Activated T-cell treated with anti-CD3 and anti-CD28 coated beads, Interleukin-2, amount 50 U/mL, for 4 hours (primary cell): Measurements from ENCODE around the gene CHST4. TPM values are rescaled to one million over a fixed set of nuclear protein-coding genes. Genes with fewer than 3 reads are reported as not detected.
A peak's percentile ranks its signal among the peaks of the same experiment; 100 is the strongest.

Experiments
- ATAC-seq, 2 donors: fragments of 200-7000 bp; cut with Tn5 transposase; one replicate each; pipeline ENCODE4 v1.10.0; 2021
- DNase-seq: peaks from one replicate; pipeline ENCODE4 v3.0.0-alpha.2; 2020
- H3K27me3 Mint-ChIP-seq: one replicate; pipeline ENCODE4 v1.8.0; 2021; ENCODE audit warnings: low read depth, mixed read lengths
- H3K36me3 Mint-ChIP-seq: one replicate; pipeline ENCODE4 v1.8.0; 2022; ENCODE audit warnings: mixed read lengths; ENCODE audit not compliant: insufficient read depth
- H3K4me1 Mint-ChIP-seq: one replicate; pipeline ENCODE4 v1.8.0; 2021; ENCODE audit warnings: low read depth, mixed read lengths
- H3K4me3 Mint-ChIP-seq: one replicate; pipeline ENCODE4 v1.8.0; 2021; ENCODE audit warnings: mild to moderate bottlenecking, moderate library complexity, mixed read lengths
- H3K9me3 Mint-ChIP-seq: one replicate; pipeline ENCODE4 v1.8.0; 2021; ENCODE audit warnings: mixed read lengths
- total RNA-seq, 3 donors: library from RNA; stranded (reverse); gene quantifications; one replicate each; pipeline ENCODE4 v1.2.1, GENCODE V29; 2021

The CHST4 gene
- under 1 TPM in 1 of 3 donors, not detected in 2; 0.16 TPM for total RNA-seq

DNA sequence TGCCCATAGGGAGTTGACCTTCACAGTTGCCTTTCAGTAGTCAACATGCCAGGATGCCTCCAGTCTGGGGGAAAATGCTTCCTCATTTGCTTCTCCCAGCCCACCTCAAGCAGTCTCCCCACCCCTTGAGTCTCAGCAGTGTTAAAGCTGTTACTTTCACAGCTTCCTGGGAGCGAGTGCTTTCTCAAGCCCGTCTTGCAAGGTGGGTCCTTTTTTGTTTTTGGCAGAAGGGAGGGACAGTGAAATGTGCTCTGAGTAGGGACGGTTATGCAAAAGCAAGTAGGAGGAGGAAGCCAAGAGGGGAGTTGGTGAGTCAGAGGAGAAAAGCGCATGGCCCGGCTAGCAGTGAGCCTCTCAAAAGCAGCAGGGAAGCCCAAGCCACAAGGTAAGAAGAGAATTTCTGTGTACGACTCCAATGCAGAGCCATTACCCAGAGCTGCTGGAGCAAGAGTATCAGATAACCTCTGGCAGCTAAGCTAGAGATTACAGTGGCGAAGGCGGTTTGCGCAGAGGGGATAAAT lies at the start of gene CHST4:
Gene CHST4, plus strand, starts transcription at position 316 of the 521 bp plus-strand sequence. CDS start 10,252 bp downstream, outside the sequence.
- no peaks in the 10 kb centered on the region for H3K36me3 Mint-ChIP-seq
- peaks cover 27% of the 10 kb centered on the region for H3K27me3 Mint-ChIP-seq
- DNase-seq = no peak
- no peaks in the 10 kb centered on the region for H3K4me1 Mint-ChIP-seq
- no peak within 1 kb of the TSS for H3K4me3 Mint-ChIP-seq
- peak in 1 of 2 donors; percentile 25 for ATAC-seq
- H3K9me3 Mint-ChIP-seq = no peaks in the 10 kb centered on the region

DNA sequence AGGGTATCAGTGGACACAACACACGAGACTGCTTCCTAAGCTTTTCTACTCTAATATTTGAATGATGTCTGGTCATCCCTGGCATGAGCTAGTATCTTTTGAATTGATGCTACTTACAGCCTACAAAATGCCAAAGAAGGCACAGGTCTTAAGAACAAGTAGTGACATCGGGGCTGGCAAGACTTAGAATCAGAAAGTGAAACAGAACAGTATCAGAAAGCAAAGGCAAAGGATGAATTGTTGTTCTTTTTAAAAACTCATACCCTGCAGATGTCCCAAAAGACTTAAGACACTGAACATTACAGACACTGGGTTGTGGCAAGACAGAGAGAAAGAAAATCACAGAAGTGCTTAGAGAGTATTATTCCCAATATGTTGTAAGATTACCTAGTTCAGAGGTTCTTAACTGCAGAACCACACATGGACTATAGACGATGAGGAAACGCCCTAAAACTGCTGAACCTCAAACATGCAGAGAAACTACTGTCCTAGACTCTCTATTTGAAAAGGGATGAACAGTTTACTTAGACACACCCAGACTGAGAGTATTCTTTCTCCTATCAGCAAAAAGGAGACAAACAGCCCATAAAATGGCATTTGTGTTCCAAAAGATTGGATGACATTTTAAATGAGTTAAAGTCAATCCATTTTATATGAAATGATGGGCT lies 49.6 kb upstream of the CHST4 start:
- H3K4me3 Mint-ChIP-seq = no peak overlapping the region
- ATAC-seq = no peak
- peaks cover 51% of the 10 kb centered on the region for H3K36me3 Mint-ChIP-seq
- no peaks in the 10 kb centered on the region for H3K9me3 Mint-ChIP-seq
- H3K4me1 Mint-ChIP-seq = no peaks in the 10 kb centered on the region
- H3K27me3 Mint-ChIP-seq = no peaks in the 10 kb centered on the region
- no peak for DNase-seq

DNA sequence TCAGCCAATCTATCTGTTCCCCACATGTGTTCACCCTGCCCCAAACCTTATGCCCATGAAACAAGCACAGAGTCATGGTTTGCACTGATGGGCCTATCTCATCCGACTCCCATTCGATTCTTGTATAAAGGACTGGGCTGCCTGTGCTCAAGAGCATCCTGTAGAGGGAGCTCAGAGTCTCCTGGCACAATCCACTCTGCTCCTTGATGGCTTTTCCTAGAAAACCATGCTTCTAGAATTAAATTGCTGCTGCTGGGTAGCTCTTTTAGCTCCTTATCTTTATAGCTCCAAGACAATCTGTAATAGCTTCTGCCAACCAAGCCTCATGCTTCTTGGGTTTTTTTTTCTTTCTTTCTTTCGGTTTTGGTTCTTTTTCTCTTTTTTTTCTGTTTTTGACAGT lies 46.8 kb upstream of the CHST4 start:
- peaks cover 41% of the 10 kb centered on the region for H3K36me3 Mint-ChIP-seq
- no peak for DNase-seq
- no peaks in the 10 kb centered on the region for H3K9me3 Mint-ChIP-seq
- no peak overlapping the region for H3K4me3 Mint-ChIP-seq
- H3K27me3 Mint-ChIP-seq = no peaks in the 10 kb centered on the region
- peaks cover 8% of the 10 kb centered on the region for H3K4me1 Mint-ChIP-seq
- ATAC-seq = no peak

DNA sequence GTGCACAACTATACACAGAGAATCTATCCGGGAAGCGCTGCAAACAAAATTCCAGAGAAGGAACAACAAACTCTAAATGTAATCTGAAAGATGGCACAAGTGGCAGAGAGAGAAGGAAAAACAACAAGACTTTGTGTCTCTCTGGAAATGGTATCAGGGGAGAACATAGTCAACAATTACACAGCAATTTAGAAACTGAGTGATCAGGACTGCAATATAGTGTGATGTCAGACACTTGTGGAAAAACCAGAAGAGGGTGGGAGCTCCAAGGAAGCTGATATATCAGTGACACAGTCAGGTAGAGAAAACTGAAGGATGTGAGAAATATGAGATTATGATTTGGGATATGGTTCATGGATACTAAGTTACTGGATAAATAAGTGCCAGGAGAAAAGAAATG lies 45.3 kb upstream of the CHST4 start:
- no peak overlapping the region for H3K4me3 Mint-ChIP-seq
- ATAC-seq (no peak), DNase-seq (no peak)
- H3K27me3 Mint-ChIP-seq = no peaks in the 10 kb centered on the region
- peaks cover 30% of the 10 kb centered on the region for H3K36me3 Mint-ChIP-seq
- peaks cover 14% of the 10 kb centered on the region for H3K4me1 Mint-ChIP-seq
- no peaks in the 10 kb centered on the region for H3K9me3 Mint-ChIP-seq

DNA sequence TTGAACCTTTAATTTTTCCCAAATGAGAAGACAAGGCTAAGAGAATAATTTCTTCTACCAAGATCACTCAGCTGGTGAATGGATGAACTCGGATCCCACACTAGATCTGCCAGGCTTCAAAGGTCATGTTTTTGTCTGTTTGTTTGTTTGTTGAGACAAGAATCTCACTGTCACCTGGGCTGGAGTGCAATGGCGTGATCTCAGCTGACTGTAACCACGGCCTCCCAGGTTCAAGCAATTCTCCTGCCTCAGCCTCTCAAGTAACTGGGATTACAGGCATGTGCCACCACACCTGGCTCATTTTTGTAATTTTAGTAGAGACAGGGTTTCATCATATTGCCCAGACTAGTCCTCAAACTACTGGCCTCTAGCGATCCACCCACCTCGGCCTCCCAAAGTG lies 43.7 kb upstream of the CHST4 start:
- Mint-ChIP-seq H3K36me3 (peaks cover 18% of the 10 kb centered on the region), H3K4me1 (peaks cover 14% of the 10 kb centered on the region), H3K9me3 (no peaks in the 10 kb centered on the region), H3K4me3 (no peak overlapping the region), H3K27me3 (no peaks in the 10 kb centered on the region)
- ATAC-seq (no peak), DNase-seq (no peak)

DNA sequence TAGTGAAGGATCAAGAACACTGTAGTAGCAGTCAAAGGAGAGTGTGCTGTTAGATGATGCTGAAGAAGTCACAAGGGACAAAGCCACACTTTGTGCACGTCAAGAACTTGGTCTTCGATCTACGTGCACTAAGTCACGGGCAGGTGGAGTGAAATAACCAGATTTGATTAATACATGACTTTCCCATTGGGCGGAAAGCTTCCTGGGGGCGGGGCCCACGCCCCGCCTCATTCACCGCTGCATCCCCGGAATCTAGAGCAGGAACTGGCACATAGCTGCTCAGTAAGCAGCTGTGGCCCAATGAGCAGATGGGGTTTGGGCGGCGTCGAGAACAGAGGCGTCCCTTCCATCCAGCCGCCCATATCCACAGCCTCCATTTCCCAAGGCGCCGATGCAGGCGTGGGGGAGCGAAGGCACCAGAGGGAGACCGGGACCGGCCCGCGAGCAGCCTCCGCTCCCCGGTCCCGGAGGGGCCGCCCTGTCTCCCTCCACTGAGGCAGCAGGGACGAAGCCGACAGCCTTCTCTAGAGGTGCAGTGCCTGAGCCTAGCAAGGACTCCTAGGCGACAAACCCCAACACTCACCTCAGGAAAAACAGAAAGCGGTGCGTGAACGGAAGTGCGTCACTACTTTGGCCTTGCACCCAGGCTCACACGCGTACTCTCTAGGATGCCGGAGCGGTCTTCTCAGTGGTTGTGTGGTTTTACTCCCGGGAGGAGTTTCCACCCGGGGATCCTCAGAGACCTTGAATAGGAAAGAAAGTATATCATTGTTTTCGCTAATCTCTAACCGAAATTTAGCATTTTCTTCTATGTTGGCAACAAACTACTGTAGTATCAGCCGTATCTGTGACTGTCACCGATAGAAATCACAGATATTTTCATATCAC lies 42.0 kb upstream of the CHST4 start:
- DNase-seq (peak; percentile 64), ATAC-seq (peak; percentile 96 to 97)
- Mint-ChIP-seq H3K4me3 (peak overlapping the region; percentile 85), H3K36me3 (peaks cover 11% of the 10 kb centered on the region), H3K9me3 (no peaks in the 10 kb centered on the region), H3K27me3 (no peaks in the 10 kb centered on the region), H3K4me1 (peaks cover 14% of the 10 kb centered on the region)

DNA sequence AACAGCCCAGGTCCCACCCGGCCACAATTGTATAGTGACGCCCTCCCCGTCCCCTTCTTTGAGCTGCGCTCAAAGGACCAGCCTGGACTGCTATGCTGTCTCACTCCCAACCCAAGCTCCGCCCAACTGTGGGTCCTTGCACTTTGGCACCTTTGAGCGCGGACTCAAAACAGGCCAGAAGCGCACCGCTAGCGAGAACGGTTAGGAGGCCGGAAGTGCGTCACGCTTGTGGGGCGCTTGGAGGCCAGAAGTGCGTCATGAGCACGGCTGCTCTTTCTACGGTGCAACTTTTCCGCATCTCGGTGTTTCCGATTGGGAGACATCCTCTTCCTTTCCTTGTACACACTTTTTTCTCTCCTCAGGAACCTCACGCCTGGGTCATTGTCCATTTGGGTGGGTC lies 37.1 kb upstream of the CHST4 start, which contains the start of gene ZNF19:
Gene ZNF19, minus strand, starts transcription at position 203 of the 400 bp plus-strand sequence. CDS start 7,210 bp downstream, outside the sequence.
- Mint-ChIP-seq H3K9me3 (no peaks in the 10 kb centered on the region), H3K27me3 (no peaks in the 10 kb centered on the region), H3K36me3 (no peaks in the 10 kb centered on the region), H3K4me3 (no peak within 1 kb of the TSS), H3K4me1 (peaks cover 6% of the 10 kb centered on the region)
- ATAC-seq = no peak
- DNase-seq = no peak

DNA sequence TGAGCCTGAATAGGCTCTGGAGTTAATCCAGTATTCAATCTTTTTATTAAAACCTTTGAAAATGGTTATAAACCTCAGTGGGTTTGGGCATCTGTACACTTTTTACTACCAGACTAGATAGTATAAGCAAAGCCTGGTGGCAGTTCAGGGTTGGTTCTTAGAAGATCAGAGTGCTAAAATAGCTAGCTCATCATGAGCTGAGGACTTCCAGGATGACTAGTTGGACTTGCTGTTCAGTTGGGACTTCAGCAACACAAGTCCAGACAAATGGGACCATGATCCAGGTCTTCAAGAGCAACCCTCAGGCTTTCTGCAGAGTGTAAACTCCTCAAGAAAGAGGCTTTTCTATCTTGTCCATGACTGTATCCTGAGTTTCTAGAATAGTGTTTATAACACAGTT lies 35.9 kb upstream of the CHST4 start:
- H3K4me3 Mint-ChIP-seq = no peak overlapping the region
- H3K4me1 Mint-ChIP-seq = no peaks in the 10 kb centered on the region
- H3K27me3 Mint-ChIP-seq = no peaks in the 10 kb centered on the region
- no peaks in the 10 kb centered on the region for H3K36me3 Mint-ChIP-seq
- DNase-seq = no peak
- H3K9me3 Mint-ChIP-seq = no peaks in the 10 kb centered on the region
- no peak for ATAC-seq

DNA sequence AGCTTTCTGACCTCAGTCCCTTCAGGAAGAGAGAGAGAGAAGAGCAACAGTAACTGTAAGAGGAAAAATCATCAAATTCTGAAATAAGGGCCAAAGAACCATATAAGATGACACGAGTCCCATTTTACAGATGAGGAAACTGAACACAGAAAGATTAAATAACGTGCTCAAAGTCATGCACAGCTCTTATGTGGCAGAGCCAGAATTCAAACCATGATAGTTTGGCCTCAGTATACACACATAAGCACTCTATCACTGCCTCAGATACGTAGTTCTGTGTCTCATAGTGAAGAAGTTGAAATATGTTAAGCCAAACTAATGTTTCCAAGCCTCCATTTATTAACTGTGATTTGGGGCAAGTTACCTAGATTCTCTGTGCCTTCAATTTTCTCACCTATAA lies 35.2 kb upstream of the CHST4 start:
- Mint-ChIP-seq H3K36me3 (no peaks in the 10 kb centered on the region), H3K4me1 (no peaks in the 10 kb centered on the region), H3K4me3 (no peak overlapping the region), H3K27me3 (no peaks in the 10 kb centered on the region), H3K9me3 (no peaks in the 10 kb centered on the region)
- no peak for DNase-seq
- no peak for ATAC-seq

DNA sequence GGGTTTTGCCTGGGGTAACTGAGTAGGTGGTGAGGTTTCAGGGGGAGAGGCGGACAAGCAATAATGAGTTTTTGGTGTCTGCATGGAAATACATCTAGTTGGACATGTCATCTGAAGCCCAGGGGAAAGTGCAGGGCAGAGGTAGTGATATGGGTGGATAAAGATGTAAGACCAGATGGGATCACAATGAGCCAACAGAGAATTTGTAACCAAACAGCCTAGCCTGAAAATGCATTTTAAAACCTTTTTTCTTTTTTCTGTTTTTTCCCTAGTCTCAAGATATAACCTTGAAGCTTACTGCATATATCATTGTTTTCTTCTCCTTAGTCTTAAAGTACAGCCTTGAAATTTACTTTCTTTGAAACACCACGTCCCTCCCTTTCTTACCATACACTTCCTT lies 33.4 kb upstream of the CHST4 start:
- DNase-seq (no peak), ATAC-seq (no peak)
- no peaks in the 10 kb centered on the region for H3K36me3 Mint-ChIP-seq
- no peaks in the 10 kb centered on the region for H3K4me1 Mint-ChIP-seq
- no peak overlapping the region for H3K4me3 Mint-ChIP-seq
- H3K27me3 Mint-ChIP-seq = peaks cover 3% of the 10 kb centered on the region
- no peaks in the 10 kb centered on the region for H3K9me3 Mint-ChIP-seq

DNA sequence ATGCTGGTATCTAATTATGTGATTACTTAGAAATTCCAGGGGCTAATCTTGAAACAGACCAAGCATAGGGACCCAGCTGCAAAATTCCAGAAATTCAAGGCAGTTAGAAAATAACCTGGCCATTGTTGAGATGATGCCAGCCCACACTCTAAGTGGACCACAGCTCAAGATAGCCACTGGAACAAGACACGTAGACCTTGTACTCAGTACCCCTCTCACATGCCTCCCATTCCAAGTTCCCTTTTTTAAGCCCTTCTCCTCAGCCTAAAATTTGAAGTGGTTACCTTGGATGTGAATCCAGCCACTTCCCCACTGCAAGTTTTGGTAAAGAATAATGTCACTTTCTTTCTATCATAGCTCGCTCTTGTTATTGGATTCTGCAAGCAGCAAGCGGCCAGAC lies 33.0 kb upstream of the CHST4 start:
- Mint-ChIP-seq H3K4me1 (no peaks in the 10 kb centered on the region), H3K36me3 (no peaks in the 10 kb centered on the region), H3K9me3 (no peaks in the 10 kb centered on the region), H3K4me3 (no peak overlapping the region), H3K27me3 (peaks cover 3% of the 10 kb centered on the region)
- ATAC-seq = no peak
- DNase-seq = no peak

DNA sequence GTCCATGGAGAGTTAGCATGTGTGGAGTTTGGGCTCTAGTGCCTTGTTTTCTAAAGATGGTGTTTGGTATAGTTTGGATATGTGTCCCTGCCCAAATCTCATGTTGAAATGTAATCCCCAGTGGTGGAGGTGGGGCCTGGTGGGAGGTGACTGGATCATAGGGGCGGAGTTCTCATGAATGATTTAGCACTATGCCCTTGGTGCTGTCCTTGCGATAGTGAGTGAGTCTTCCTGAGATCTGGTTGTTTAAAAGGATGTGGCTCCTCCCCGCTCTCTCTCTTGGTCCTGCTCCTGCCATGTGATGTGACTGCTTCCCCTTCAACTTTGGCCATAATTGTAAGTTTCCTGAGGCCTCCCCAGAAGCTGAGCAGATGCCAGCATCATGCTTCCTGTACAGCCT lies 28.2 kb upstream of the CHST4 start:
- peaks cover 9% of the 10 kb centered on the region for H3K27me3 Mint-ChIP-seq
- DNase-seq (no peak), ATAC-seq (no peak)
- H3K4me3 Mint-ChIP-seq = no peak overlapping the region
- no peaks in the 10 kb centered on the region for H3K9me3 Mint-ChIP-seq
- no peaks in the 10 kb centered on the region for H3K4me1 Mint-ChIP-seq
- H3K36me3 Mint-ChIP-seq = no peaks in the 10 kb centered on the region

DNA sequence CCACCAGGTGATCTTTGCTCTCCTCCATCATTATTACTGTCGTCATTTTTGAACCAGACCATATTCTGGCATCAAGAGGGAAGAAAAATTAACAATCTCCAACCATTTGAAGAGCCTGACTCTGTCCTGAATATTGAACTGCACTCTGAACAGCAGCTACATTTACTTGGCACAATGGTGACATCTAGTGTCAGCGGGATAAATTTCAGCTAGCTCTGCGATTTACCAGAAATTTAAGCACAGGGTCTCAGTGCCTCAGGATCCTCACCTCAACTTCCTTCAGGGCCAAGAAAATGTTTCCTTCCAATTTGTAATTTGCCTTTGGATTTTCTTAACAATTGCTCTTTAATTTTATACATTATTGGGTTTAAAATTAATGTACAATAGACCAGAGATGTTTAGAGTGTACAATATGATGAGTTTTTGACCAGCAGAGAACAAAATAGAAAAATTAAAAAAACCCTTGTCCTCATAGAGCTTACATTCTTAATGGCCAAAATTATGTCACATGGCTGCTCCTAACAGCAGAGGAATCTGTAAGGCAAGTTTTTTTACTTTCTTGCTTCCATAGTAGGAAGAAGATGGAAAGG lies 26.4 kb upstream of the CHST4 start:
- H3K4me1 Mint-ChIP-seq = no peaks in the 10 kb centered on the region
- H3K36me3 Mint-ChIP-seq = no peaks in the 10 kb centered on the region
- H3K27me3 Mint-ChIP-seq = peaks cover 9% of the 10 kb centered on the region
- ATAC-seq (peak; percentile 67 to 85), DNase-seq (peak; percentile 39)
- H3K4me3 Mint-ChIP-seq = no peak overlapping the region
- no peaks in the 10 kb centered on the region for H3K9me3 Mint-ChIP-seq

DNA sequence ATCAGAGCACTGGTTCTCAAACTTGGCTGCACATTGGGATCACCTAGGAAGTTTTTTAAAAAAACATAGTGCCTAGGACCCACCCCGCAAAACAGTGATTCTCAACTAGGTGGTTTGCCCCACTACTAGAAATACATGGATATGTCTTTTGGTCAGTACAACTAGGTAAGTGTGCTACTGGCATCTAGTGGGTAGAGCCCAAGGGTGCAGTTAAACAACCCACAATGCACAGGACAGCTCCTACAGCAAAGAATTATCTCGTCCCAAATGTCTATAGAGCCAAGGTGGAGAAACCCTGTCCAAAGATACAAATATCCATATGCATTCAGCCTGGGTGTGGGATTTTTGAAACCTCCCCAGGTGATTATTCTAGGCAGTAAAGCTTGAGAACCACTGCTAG lies 25.3 kb upstream of the CHST4 start:
- H3K36me3 Mint-ChIP-seq = no peaks in the 10 kb centered on the region
- no peak overlapping the region for H3K4me3 Mint-ChIP-seq
- no peak for ATAC-seq
- H3K27me3 Mint-ChIP-seq = peaks cover 9% of the 10 kb centered on the region
- H3K9me3 Mint-ChIP-seq = no peaks in the 10 kb centered on the region
- no peak for DNase-seq
- no peaks in the 10 kb centered on the region for H3K4me1 Mint-ChIP-seq
